SU-DHL-6 (cell line): ENCODE measurements around the gene PROX1.

Experiments
- H2AFZ ChIP-seq: fragments of 200-600 bp; sonication (generic); 2 replicates; pipeline ENCODE4 v1.6.1; 2014; ENCODE audit warnings: low read depth, mild to moderate bottlenecking, moderate library complexity, mixed read lengths, antibody characterized with exemption, low read length; ENCODE audit not compliant: severe bottlenecking
- H3F3A ChIP-seq: fragments of 200-600 bp; shearing (Covaris generic); 2 replicates; pipeline ENCODE4 v1.6.0; 2016; ENCODE audit warnings: antibody characterized with exemption, mild to moderate bottlenecking; ENCODE audit not compliant: insufficient read depth
- H3K27ac ChIP-seq: fragments of 200-600 bp; sonication (generic); 2 replicates; pipeline ENCODE4 v1.5.1; 2016; ENCODE audit warnings: low read depth, mild to moderate bottlenecking, low read length, moderate library complexity, mixed read lengths
- H3K27me3 ChIP-seq: fragments of 200-600 bp; sonication (generic), shearing (Covaris generic); 2 replicates; pipeline ENCODE4 v1.6.0; 2014; ENCODE audit warnings: mild to moderate bottlenecking, low read length
- H3K36me3 ChIP-seq: fragments of 200-600 bp; sonication (generic); 2 replicates; pipeline ENCODE4 v1.6.1; 2014; ENCODE audit warnings: mild to moderate bottlenecking, low read length, mixed read lengths
- H3K4me2 ChIP-seq: fragments of 300-600, 200-600 bp; shearing (Covaris generic), sonication (generic); 2 replicates; pipeline ENCODE4 v1.6.0; 2014; ENCODE audit warnings: low read length, low read depth, mild to moderate bottlenecking; ENCODE audit not compliant: poor library complexity, severe bottlenecking
- H3K4me3 ChIP-seq: fragments of 200-600 bp; sonication (generic); 2 replicates; pipeline ENCODE4 v1.5.1; 2014; ENCODE audit warnings: antibody characterized with exemption, low read length, mild to moderate bottlenecking, mixed read lengths; ENCODE audit not compliant: insufficient read depth, poor library complexity, severe bottlenecking
- H3K79me2 ChIP-seq: fragments of 200-600 bp; sonication (generic); 2 replicates; pipeline ENCODE4 v1.6.1; 2014; ENCODE audit warnings: mild to moderate bottlenecking, low read length, moderate library complexity; ENCODE audit not compliant: insufficient read depth
- H3K9ac ChIP-seq: fragments of 200-600 bp; sonication (generic); 2 replicates; pipeline ENCODE4 v1.7.0; 2014; ENCODE audit warnings: mild to moderate bottlenecking, low read length
- H3K9me2 ChIP-seq: fragments of 200-600 bp; sonication (generic); replicated peaks from 2 replicates; pipeline ENCODE4 v1.6.1; 2014; ENCODE audit warnings: low read length; ENCODE audit not compliant: insufficient read depth
- H3K9me3 ChIP-seq: fragments of 200-600 bp; sonication (generic); 2 replicates; pipeline ENCODE4 v1.6.1; 2014; ENCODE audit warnings: low read length, mixed read lengths; ENCODE audit not compliant: insufficient read depth
- H4K20me1 ChIP-seq: fragments of 200-600 bp; sonication (generic); 2 replicates; pipeline ENCODE4 v1.6.1; 2014; ENCODE audit warnings: low read depth, mild to moderate bottlenecking, antibody characterized with exemption, low read length, moderate library complexity, mixed read lengths
- CTCF ChIP-seq: fragments of 200-600 bp; sonication (generic); IDR thresholded peaks from one replicate; pipeline ENCODE4 v1.5.1; 2017; ENCODE audit warnings: antibody characterized with exemption, mild to moderate bottlenecking, low read length, moderate library complexity; ENCODE audit not compliant: insufficient read depth, poor library complexity, severe bottlenecking
- EZH2phosphoT487 ChIP-seq: fragments of 200-600 bp; sonication (generic), shearing (Covaris generic); conservative IDR thresholded peaks from 2 replicates; pipeline ENCODE4 v1.6.1; 2018; ENCODE audit warnings: mild to moderate bottlenecking, antibody characterized with exemption, low read length, moderate library complexity, mixed read lengths

The PROX1 gene

GRCh38 chr1:214014730-214015129 lies 27.0 kb downstream of the PROX1 start:
- Histone ChIP-seq H3K36me3 (no peaks in the 10 kb centered on the region), H3K4me2 (no peak overlapping the region), H3K27ac (no peak overlapping the region), H3K27me3 (no peaks in the 10 kb centered on the region), H3K9me2 (no peaks in the 10 kb centered on the region), H3K9me3 (no peaks in the 10 kb centered on the region), H3K79me2 (no peaks in the 10 kb centered on the region), H3K4me3 (no peak overlapping the region), H4K20me1 (no peaks in the 10 kb centered on the region), H3K9ac (no peak overlapping the region), H2AFZ (no peak overlapping the region), H3F3A (no peaks in the 10 kb centered on the region)
- TF ChIP-seq EZH2phosphoT487 = no peak
- TF ChIP-seq CTCF = no peak

- TF ChIP-seq CTCF (no peak), EZH2phosphoT487 (no peak)
These were observed 29.6 kb downstream of the PROX1 start for GRCh38 chr1:214017191-214017982.

DNA sequence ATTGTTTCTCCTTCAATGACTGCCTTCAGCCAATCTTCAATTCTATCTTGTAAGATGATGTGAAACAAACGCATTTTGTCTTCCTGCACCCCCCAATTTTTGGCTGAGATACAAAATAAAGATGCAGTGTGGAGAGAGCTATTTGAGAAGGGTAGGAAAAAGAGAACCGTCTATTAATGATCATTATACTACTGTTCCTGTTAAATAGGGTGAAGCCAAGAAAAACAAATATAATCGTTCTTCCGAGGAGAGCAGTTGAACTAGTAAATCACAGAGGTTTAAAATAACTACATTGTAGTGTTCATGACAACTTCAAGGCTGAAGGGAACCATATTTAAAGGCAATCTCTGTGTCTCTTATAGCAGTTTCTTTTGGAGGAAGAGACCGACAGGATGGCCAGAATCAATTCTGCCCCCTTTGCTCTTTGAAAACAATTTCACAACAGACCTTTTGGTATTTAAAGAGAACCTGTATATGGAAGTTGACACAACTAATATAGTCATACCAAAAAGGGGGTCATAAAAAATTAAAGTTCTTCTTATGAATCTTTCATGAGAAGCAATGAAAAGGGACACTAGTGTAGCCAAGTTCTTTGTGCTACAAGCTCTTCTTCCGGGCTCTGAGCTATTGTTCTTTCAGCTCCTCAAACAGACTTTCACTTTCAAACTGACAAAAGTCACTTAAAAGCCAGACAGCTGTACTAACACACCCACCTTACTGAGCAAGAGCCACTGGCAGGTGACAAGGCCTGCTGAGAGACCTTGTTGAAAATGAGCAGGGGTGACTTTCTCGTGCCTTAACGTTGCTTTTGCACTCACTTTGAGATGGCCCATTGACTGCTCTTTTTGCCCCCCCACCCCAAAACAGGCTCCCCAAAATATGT lies 30.9 kb downstream of the PROX1 start:
- no peak overlapping the region for H3K27ac ChIP-seq
- no peak overlapping the region for H3K9ac ChIP-seq
- no peaks in the 10 kb centered on the region for H4K20me1 ChIP-seq
- H3K36me3 ChIP-seq = no peaks in the 10 kb centered on the region
- H2AFZ ChIP-seq = no peak overlapping the region
- H3F3A ChIP-seq = no peaks in the 10 kb centered on the region
- TF ChIP-seq CTCF (no peak), EZH2phosphoT487 (no peak)
- no peaks in the 10 kb centered on the region for H3K27me3 ChIP-seq
- H3K9me3 ChIP-seq = no peaks in the 10 kb centered on the region
- H3K79me2 ChIP-seq = no peaks in the 10 kb centered on the region
- no peaks in the 10 kb centered on the region for H3K9me2 ChIP-seq
- H3K4me2 ChIP-seq = no peak overlapping the region
- no peak overlapping the region for H3K4me3 ChIP-seq

More at GRCh38 chr1:214017191-214017982, 29.6 kb downstream of the PROX1 start:
- no peak overlapping the region for H3K27ac ChIP-seq
- H3K4me3 ChIP-seq = no peak overlapping the region
- H3K9me2 ChIP-seq = no peaks in the 10 kb centered on the region
- no peaks in the 10 kb centered on the region for H4K20me1 ChIP-seq
- no peaks in the 10 kb centered on the region for H3F3A ChIP-seq
- H3K9me3 ChIP-seq = no peaks in the 10 kb centered on the region
- no peak overlapping the region for H3K4me2 ChIP-seq
- no peaks in the 10 kb centered on the region for H3K79me2 ChIP-seq
- no peak overlapping the region for H2AFZ ChIP-seq
- H3K9ac ChIP-seq = no peak overlapping the region
- H3K27me3 ChIP-seq = no peaks in the 10 kb centered on the region
- no peaks in the 10 kb centered on the region for H3K36me3 ChIP-seq
